WTC11 (cell line): ENCODE results near the gene ALKBH2. TPM values are rescaled to one million over a fixed set of nuclear protein-coding genes. Genes with fewer than 3 reads are reported as not detected.

Experiments
- ATAC-seq: fragments of 200-7000 bp; cut with Tn5 transposase; 2 replicates; pipeline ENCODE4 v1.10.0; 2021; ENCODE audit warnings: mild to moderate bottlenecking, moderate library complexity
- CTCF ChIA-PET: fragments of 300-600 bp; sonication (Branson Sonifier 250); formaldehyde crosslinking; loops from one replicate; lab custom pipeline; 2021; ENCODE audit warnings: antibody characterized with exemption; lab: Charles Lee
- POLR2A ChIA-PET: fragments of 350-600 bp; sonication (Branson Sonifier 250); formaldehyde crosslinking; loops from one replicate; lab custom pipeline; 2021; ENCODE audit warnings: antibody characterized with exemption; lab: Charles Lee
- DNase-seq: peaks from one replicate; pipeline ENCODE4 v3.0.0; 2021; ENCODE audit warnings: low spot score
- H3K27ac Mint-ChIP-seq: 2 replicates; pipeline ENCODE4 v1.8.0; 2021; ENCODE audit warnings: mixed read lengths
- H3K27me3 Mint-ChIP-seq: 2 replicates; pipeline ENCODE4 v1.8.0; 2021; ENCODE audit warnings: low read depth, mild to moderate bottlenecking, moderate library complexity, mixed read lengths
- H3K36me3 Mint-ChIP-seq: 2 replicates; pipeline ENCODE4 v1.8.0; 2021; ENCODE audit warnings: mixed read lengths
- H3K4me1 Mint-ChIP-seq: 2 replicates; pipeline ENCODE4 v1.8.0; 2022; ENCODE audit warnings: mixed read lengths
- H3K4me3 Mint-ChIP-seq: 2 replicates; pipeline ENCODE4 v1.8.0; 2021; ENCODE audit warnings: mild to moderate bottlenecking, moderate library complexity, mixed read lengths
- H3K9me3 Mint-ChIP-seq: 2 replicates; pipeline ENCODE4 v1.8.0; 2021; ENCODE audit warnings: mixed read lengths
- AFF4 ChIP-seq: sonication (generic); formaldehyde crosslinking; IDR thresholded peaks from 2 replicates; pipeline ENCODE4 v1.8.1; 2023; ENCODE audit warnings: mild to moderate bottlenecking, missing genetic modification reagents, borderline replicate concordance
- CBFB ChIP-seq: sonication (generic); formaldehyde crosslinking; IDR thresholded peaks from 2 replicates; pipeline ENCODE4 v1.8.1; 2022; ENCODE audit warnings: mild to moderate bottlenecking, low read depth, missing genetic modification reagents
- CREB1 ChIP-seq: sonication (generic); formaldehyde crosslinking; IDR thresholded peaks from 2 replicates; pipeline ENCODE4 v1.8.0; 2023; ENCODE audit warnings: mild to moderate bottlenecking, missing genetic modification reagents
- CREM ChIP-seq: sonication (generic); formaldehyde crosslinking; IDR thresholded peaks from 2 replicates; pipeline ENCODE4 v1.8.1; 2022; ENCODE audit warnings: mild to moderate bottlenecking, missing genetic modification reagents, moderate library complexity
- EMX1 ChIP-seq: fragments of 250-450 bp; sonication (Bioruptor Pico); IDR thresholded peaks from 2 replicates; pipeline ENCODE4 v1.8.0; 2021; ENCODE audit warnings: mild to moderate bottlenecking
- ETV6 ChIP-seq: sonication (generic); formaldehyde crosslinking; IDR thresholded peaks from 2 replicates; pipeline ENCODE4 v1.8.1; 2022; ENCODE audit warnings: mild to moderate bottlenecking, missing genetic modification reagents
- HMGA2 ChIP-seq: fragments of 250-450 bp; sonication (Bioruptor Pico); IDR thresholded peaks from 2 replicates; pipeline ENCODE4 v1.4.0; 2021; ENCODE audit warnings: mild to moderate bottlenecking, moderate library complexity
- MLX ChIP-seq: sonication (generic); formaldehyde crosslinking; IDR thresholded peaks from 2 replicates; pipeline ENCODE4 v1.8.1; 2023; ENCODE audit warnings: mild to moderate bottlenecking, missing genetic modification reagents, moderate library complexity
- NFATC4 ChIP-seq: fragments of 250-450 bp; sonication (Bioruptor Pico); IDR thresholded peaks from 2 replicates; pipeline ENCODE4 v1.9.0; 2021; ENCODE audit warnings: mild to moderate bottlenecking
- RELA ChIP-seq: sonication (generic); formaldehyde crosslinking; IDR thresholded peaks from 2 replicates; pipeline ENCODE4 v1.8.1; 2022; ENCODE audit warnings: missing genetic modification reagents, mild to moderate bottlenecking, borderline replicate concordance
- RORB ChIP-seq: fragments of 250-450 bp; sonication (Bioruptor Pico); IDR thresholded peaks from 2 replicates; pipeline ENCODE4 v1.9.0; 2021; ENCODE audit warnings: mild to moderate bottlenecking
- ZMAT4 ChIP-seq: fragments of 250-450 bp; sonication (Bioruptor Pico); IDR thresholded peaks from 2 replicates; pipeline ENCODE4 v1.9.0; 2021; ENCODE audit warnings: mild to moderate bottlenecking
- ZNF121 ChIP-seq: sonication (generic); formaldehyde crosslinking; IDR thresholded peaks from 2 replicates; pipeline ENCODE4 v1.8.0; 2023; ENCODE audit warnings: missing genetic modification reagents
- ZNF138 ChIP-seq: sonication (generic); formaldehyde crosslinking; conservative IDR thresholded peaks from 2 replicates; pipeline ENCODE4 v1.8.1; 2022; ENCODE audit warnings: mild to moderate bottlenecking, moderate library complexity, missing genetic modification reagents
- ZNF232 ChIP-seq: sonication (generic); formaldehyde crosslinking; IDR thresholded peaks from 2 replicates; pipeline ENCODE4 v1.8.0; 2022; ENCODE audit warnings: mild to moderate bottlenecking, missing genetic modification reagents
- ZNF317 ChIP-seq: sonication (generic); formaldehyde crosslinking; IDR thresholded peaks from 2 replicates; pipeline ENCODE4 v1.8.1; 2023; ENCODE audit warnings: low read depth, mild to moderate bottlenecking, moderate library complexity, missing genetic modification reagents, borderline replicate concordance
- ZNF425 ChIP-seq: fragments of 250-450 bp; sonication (Bioruptor Pico); conservative IDR thresholded peaks from 2 replicates; pipeline ENCODE4 v1.9.0; 2021; ENCODE audit warnings: mild to moderate bottlenecking
- ZNF532 ChIP-seq: fragments of 250-450 bp; sonication (Bioruptor Pico); IDR thresholded peaks from 2 replicates; pipeline ENCODE4 v1.9.0; 2021; ENCODE audit warnings: mild to moderate bottlenecking, borderline replicate concordance
- total RNA-seq: library from RNA; stranded (reverse); gene quantifications from 3 replicates; pipeline ENCODE4 v1.2.3, GENCODE V29; 2021
- TF ChIP-seq, protein P1 (sequence below): fragments of 250-450 bp; sonication (Bioruptor Pico); IDR thresholded peaks from 2 replicates; pipeline ENCODE4 v2.1.2; 2022; ENCODE audit warnings: mild to moderate bottlenecking, moderate library complexity
- TF ChIP-seq, protein P2 (sequence below): sonication (generic); formaldehyde crosslinking; IDR thresholded peaks from 2 replicates; pipeline ENCODE4 v1.8.1; 2022; ENCODE audit warnings: mild to moderate bottlenecking, missing genetic modification reagents, moderate library complexity, borderline replicate concordance

Gene ALKBH2
- total RNA-seq, 1 experiment from 2014 or later: 15.2 TPM

GRCh38 chr12:109093022-109093918 is at the start of gene ALKBH2 (continued):
- peak; percentile 92; the same call in 1 of the 2 replicates for TF ChIP-seq AFF4 (CRISPR knock-in tag)
- TF ChIP-seq CREM (CRISPR knock-in tag): peak; percentile 96
- peak; percentile 86; the same call in 1 of the 2 replicates for TF ChIP-seq ZNF138 (CRISPR knock-in tag)
- no peak for TF ChIP-seq MLX (CRISPR knock-in tag)
- peak; percentile 96 for TF ChIP-seq RELA
- peak; percentile 94; the same call in 1 of the 2 replicates for TF ChIP-seq CBFB (CRISPR knock-in tag)
- TF ChIP-seq ETV6 (CRISPR knock-in tag): peak; percentile 99
- TF ChIP-seq HMGA2 (CRISPR knock-in tag): no peak
- peak; percentile 97 for TF ChIP-seq CREB1
- TF ChIP-seq, protein P1, sequence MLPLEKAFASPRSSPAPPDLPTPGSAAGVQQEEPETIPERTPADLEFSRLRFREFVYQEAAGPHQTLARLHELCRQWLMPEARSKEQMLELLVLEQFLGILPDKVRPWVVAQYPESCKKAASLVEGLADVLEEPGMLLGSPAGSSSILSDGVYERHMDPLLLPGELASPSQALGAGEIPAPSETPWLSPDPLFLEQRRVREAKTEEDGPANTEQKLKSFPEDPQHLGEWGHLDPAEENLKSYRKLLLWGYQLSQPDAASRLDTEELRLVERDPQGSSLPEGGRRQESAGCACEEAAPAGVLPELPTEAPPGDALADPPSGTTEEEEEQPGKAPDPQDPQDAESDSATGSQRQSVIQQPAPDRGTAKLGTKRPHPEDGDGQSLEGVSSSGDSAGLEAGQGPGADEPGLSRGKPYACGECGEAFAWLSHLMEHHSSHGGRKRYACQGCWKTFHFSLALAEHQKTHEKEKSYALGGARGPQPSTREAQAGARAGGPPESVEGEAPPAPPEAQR (CRISPR knock-in tag): no peak
- no peak for TF ChIP-seq ZNF317 (CRISPR knock-in tag)
- no peak for TF ChIP-seq NFATC4
- peak; percentile 90; the same call in 1 of the 2 replicates for TF ChIP-seq ZNF532 (CRISPR knock-in tag)
- no peak for TF ChIP-seq RORB (CRISPR knock-in tag)

DNA sequence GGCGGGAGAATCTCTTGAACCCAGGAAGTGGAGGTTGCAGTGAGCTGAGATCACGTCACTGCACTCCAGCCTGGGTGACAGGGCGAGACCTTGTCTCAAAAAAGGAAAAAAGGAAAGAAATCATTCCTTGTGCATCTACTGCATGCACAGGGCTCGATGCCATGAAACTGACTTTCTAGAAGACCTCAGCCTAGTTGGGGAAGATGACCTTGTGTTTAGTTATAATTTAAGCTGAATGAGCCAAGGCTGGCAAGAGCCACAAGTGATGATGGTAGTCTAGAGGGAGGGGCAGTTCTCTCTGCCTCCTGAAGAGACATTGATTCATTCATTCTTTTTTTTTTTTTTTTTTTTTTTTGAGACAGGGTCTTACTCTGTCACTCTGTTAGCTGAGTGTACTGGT is 47.3 kb upstream of the ALKBH2 start:
- Mint-ChIP-seq H3K27ac (no peak overlapping the region), H3K36me3 (no peaks in the 10 kb centered on the region), H3K4me1 (no peaks in the 10 kb centered on the region), H3K4me3 (no peak overlapping the region), H3K9me3 (peaks cover 13% of the 10 kb centered on the region), H3K27me3 (no peaks in the 10 kb centered on the region; the same call in 1 of the 2 replicates)
- CTCF ChIA-PET: interaction anchor here (1.3 kb wide), 1 partner anchor 29 kb away, joined by 3 read pairs; no protein-coding TSS in a partner anchor
- DNase-seq (no peak), ATAC-seq (no peak)
- POLR2A ChIA-PET: interaction anchor here (0.7 kb wide), 1 partner anchor 1184 kb away, joined by 10 read pairs; no protein-coding TSS in a partner anchor
- TF ChIP-seq EMX1 (no peak), ZNF425 (CRISPR knock-in tag) (no peak), ZNF121 (no peak), ZNF232 (CRISPR knock-in tag) (no peak), ZNF317 (CRISPR knock-in tag) (no peak), ZMAT4 (CRISPR knock-in tag) (no peak), CREB1 (no peak), HMGA2 (CRISPR knock-in tag) (no peak)
- TF ChIP-seq, protein P2, sequence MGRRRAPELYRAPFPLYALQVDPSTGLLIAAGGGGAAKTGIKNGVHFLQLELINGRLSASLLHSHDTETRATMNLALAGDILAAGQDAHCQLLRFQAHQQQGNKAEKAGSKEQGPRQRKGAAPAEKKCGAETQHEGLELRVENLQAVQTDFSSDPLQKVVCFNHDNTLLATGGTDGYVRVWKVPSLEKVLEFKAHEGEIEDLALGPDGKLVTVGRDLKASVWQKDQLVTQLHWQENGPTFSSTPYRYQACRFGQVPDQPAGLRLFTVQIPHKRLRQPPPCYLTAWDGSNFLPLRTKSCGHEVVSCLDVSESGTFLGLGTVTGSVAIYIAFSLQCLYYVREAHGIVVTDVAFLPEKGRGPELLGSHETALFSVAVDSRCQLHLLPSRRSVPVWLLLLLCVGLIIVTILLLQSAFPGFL: no peak
